Endothelial cell (in vitro differentiated cells): ENCODE measurements around the gene CLDN8. TPM values are rescaled to one million over a fixed set of nuclear protein-coding genes. Genes with fewer than 3 reads are reported as not detected.

ENCODE experiments used
- DNase-seq: peaks from one replicate; pipeline ENCODE4 v3.0.0; 2021; ENCODE audit warnings: low spot score
- H3K27ac Mint-ChIP-seq: one replicate; pipeline ENCODE4 v1.8.0; 2021; ENCODE audit warnings: mixed read lengths, inconsistent platforms; ENCODE audit not compliant: unreplicated experiment
- H3K27me3 Mint-ChIP-seq: one replicate; pipeline ENCODE4 v1.8.0; 2021; ENCODE audit warnings: mild to moderate bottlenecking, moderate library complexity, mixed read lengths, inconsistent platforms; ENCODE audit not compliant: unreplicated experiment
- H3K36me3 Mint-ChIP-seq: one replicate; pipeline ENCODE4 v1.8.0; 2021; ENCODE audit warnings: mild to moderate bottlenecking, low read depth, mixed read lengths, inconsistent platforms; ENCODE audit not compliant: unreplicated experiment
- H3K4me1 Mint-ChIP-seq: one replicate; pipeline ENCODE4 v1.8.0; 2021; ENCODE audit warnings: mild to moderate bottlenecking, mixed read lengths, inconsistent platforms; ENCODE audit not compliant: unreplicated experiment
- H3K4me3 Mint-ChIP-seq: one replicate; pipeline ENCODE4 v1.8.0; 2021; ENCODE audit warnings: mild to moderate bottlenecking, mixed read lengths, inconsistent platforms; ENCODE audit not compliant: unreplicated experiment
- H3K9me3 Mint-ChIP-seq: one replicate; pipeline ENCODE4 v1.8.0; 2021; ENCODE audit warnings: mixed read lengths, inconsistent platforms; ENCODE audit not compliant: unreplicated experiment
- total RNA-seq: library from RNA; stranded (reverse); fragmentation: NEBNext Ultra II Directional; extraction: Animal tissue kit (Norgen Biotek cat#: 25700); gene quantifications from one replicate; pipeline ENCODE4 v1.2.1, GENCODE V29; 2021; ENCODE audit not compliant: unreplicated experiment
- TF ChIP-seq, protein P1 (sequence below): fragments of 200-600 bp; sonication (generic); IDR thresholded peaks from one replicate; pipeline ENCODE4 v1.5.0; 2021; ENCODE audit warnings: antibody characterized with exemption; ENCODE audit not compliant: unreplicated experiment

The CLDN8 gene
- total RNA-seq, 1 donor from 2014 or later = not detected

DNA sequence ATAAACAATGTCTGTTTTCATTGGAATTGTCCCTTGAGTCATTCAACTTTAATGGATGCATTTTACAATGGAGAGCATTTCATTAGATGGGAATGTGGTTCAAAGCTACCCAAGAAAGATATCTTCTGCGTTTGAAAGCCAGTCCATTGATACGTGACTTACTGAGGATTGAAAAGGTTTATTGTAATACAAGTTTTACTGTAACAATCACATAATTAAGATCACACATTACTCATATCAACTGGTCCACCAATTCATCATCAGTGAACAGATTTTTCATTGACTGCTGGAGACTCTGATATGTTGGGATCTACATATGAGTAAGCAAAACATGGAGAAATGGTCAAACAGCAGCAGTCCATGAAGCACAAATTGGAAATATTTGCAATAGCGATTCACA lies 34.0 kb upstream of the CLDN8 start:
- TF ChIP-seq, protein P1, sequence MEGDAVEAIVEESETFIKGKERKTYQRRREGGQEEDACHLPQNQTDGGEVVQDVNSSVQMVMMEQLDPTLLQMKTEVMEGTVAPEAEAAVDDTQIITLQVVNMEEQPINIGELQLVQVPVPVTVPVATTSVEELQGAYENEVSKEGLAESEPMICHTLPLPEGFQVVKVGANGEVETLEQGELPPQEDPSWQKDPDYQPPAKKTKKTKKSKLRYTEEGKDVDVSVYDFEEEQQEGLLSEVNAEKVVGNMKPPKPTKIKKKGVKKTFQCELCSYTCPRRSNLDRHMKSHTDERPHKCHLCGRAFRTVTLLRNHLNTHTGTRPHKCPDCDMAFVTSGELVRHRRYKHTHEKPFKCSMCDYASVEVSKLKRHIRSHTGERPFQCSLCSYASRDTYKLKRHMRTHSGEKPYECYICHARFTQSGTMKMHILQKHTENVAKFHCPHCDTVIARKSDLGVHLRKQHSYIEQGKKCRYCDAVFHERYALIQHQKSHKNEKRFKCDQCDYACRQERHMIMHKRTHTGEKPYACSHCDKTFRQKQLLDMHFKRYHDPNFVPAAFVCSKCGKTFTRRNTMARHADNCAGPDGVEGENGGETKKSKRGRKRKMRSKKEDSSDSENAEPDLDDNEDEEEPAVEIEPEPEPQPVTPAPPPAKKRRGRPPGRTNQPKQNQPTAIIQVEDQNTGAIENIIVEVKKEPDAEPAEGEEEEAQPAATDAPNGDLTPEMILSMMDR = no peak
- Mint-ChIP-seq H3K27me3 (no peaks in the 10 kb centered on the region), H3K27ac (no peak overlapping the region), H3K9me3 (no peaks in the 10 kb centered on the region), H3K4me3 (no peak overlapping the region), H3K36me3 (no peaks in the 10 kb centered on the region), H3K4me1 (no peaks in the 10 kb centered on the region)
- no peak for DNase-seq

GRCh38 chr21:30248844-30249243 lies 32.9 kb upstream of the CLDN8 start:
- H3K27ac Mint-ChIP-seq = no peak overlapping the region
- no peak for DNase-seq
- H3K4me1 Mint-ChIP-seq = no peaks in the 10 kb centered on the region
- H3K4me3 Mint-ChIP-seq = no peak overlapping the region
- TF ChIP-seq, protein P1 = no peak
- H3K27me3 Mint-ChIP-seq = no peaks in the 10 kb centered on the region
- H3K36me3 Mint-ChIP-seq = no peaks in the 10 kb centered on the region
- H3K9me3 Mint-ChIP-seq = no peaks in the 10 kb centered on the region

- H3K9me3 Mint-ChIP-seq = no peaks in the 10 kb centered on the region
- no peak overlapping the region for H3K27ac Mint-ChIP-seq
- H3K36me3 Mint-ChIP-seq = no peaks in the 10 kb centered on the region
- no peak for DNase-seq
- H3K4me1 Mint-ChIP-seq = no peaks in the 10 kb centered on the region
- H3K27me3 Mint-ChIP-seq = no peaks in the 10 kb centered on the region
- no peak overlapping the region for H3K4me3 Mint-ChIP-seq
- TF ChIP-seq, protein P1 = no peak
Observed at GRCh38 chr21:30245061-30245460, 29.2 kb upstream of the CLDN8 start.

- Mint-ChIP-seq H3K4me3 (no peak overlapping the region), H3K27ac (no peak overlapping the region), H3K4me1 (no peaks in the 10 kb centered on the region), H3K27me3 (no peaks in the 10 kb centered on the region), H3K36me3 (no peaks in the 10 kb centered on the region), H3K9me3 (no peaks in the 10 kb centered on the region)
- TF ChIP-seq, protein P1 = no peak
- no peak for DNase-seq
Observed at GRCh38 chr21:30243691-30244090, 27.8 kb upstream of the CLDN8 start.

DNA sequence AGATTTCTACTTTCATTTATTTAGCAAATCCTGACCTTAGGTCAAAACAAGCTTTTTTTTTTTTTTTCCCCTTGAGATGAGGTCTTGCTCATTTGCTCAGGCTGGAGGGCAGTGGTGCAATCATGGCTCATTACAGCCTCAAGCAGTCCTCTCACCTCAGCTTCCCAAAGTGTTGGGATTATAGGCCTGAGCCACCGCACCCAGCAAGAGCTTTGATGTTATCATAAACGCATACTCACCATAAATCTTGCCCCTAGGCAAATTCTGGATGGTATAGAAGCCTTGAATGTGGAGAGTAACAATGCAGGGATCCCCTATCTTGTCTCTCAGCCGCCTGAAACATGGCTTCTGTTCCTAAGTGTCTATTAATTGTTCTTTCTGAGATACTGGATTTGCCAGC lies 24.8 kb upstream of the CLDN8 start:
- Mint-ChIP-seq H3K4me3 (no peak overlapping the region), H3K27me3 (no peaks in the 10 kb centered on the region), H3K4me1 (no peaks in the 10 kb centered on the region), H3K27ac (no peak overlapping the region), H3K36me3 (no peaks in the 10 kb centered on the region), H3K9me3 (no peaks in the 10 kb centered on the region)
- no peak for DNase-seq
- TF ChIP-seq, protein P1 = no peak
